C4-2B (cell line): ENCODE measurements around the gene NAPG.

Experiments
- ZFX ChIP-seq: fragments of 450-650 bp; IDR thresholded peaks from 2 replicates; pipeline ENCODE4 v1.6.1; 2017
- TF ChIP-seq, protein P1 (sequence below): fragments of 450-650 bp; conservative IDR thresholded peaks from 2 replicates; pipeline ENCODE4 v1.5.1; 2017; ENCODE audit warnings: mild to moderate bottlenecking

DNA sequence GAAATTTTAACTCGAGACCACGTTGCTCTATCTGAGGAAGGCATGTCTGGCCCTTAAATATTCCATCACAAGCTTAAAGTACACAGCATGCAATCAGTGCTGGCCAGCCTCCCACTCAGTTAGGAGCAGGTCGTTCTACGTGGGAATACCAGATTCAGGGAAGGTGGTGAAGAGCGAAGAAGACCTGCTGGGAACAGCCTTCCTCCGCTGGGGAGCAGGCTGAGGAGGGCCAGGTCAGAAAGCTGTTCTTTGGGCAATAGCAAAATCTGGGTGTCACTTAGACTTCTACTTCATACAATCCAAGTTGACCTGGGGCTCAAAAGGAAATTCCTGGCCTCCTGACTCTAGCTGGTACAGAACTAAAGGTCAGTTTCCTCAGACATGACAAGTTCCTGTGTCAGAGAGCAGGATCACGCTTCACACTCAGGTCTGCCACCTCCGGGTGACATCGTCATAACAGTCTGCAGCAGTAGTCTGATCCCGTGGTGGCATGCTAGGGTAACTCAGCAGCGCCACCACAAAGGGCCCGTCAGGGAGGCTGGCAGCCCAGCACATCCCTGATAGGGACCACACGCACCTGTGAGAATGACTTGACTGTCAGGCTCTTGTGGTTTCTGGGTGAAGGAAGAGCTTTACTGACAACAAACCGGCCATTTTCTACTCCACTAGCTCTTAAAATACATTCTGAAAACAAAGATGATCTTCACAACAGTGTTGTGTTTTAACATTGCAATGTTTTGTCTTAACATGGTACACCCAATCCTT is 35.2 kb upstream of the NAPG start:
- TF ChIP-seq, protein P1, sequence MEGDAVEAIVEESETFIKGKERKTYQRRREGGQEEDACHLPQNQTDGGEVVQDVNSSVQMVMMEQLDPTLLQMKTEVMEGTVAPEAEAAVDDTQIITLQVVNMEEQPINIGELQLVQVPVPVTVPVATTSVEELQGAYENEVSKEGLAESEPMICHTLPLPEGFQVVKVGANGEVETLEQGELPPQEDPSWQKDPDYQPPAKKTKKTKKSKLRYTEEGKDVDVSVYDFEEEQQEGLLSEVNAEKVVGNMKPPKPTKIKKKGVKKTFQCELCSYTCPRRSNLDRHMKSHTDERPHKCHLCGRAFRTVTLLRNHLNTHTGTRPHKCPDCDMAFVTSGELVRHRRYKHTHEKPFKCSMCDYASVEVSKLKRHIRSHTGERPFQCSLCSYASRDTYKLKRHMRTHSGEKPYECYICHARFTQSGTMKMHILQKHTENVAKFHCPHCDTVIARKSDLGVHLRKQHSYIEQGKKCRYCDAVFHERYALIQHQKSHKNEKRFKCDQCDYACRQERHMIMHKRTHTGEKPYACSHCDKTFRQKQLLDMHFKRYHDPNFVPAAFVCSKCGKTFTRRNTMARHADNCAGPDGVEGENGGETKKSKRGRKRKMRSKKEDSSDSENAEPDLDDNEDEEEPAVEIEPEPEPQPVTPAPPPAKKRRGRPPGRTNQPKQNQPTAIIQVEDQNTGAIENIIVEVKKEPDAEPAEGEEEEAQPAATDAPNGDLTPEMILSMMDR = peak; percentile 82
- no peak for TF ChIP-seq ZFX
